Measurements from ENCODE around the gene HOXD4. TPM values are rescaled to one million over a fixed set of nuclear protein-coding genes. Genes with fewer than 3 reads are reported as not detected.

Gene HOXD4
- total RNA-seq, 1 experiment from 2014 or later, result 0.61 TPM

DNA sequence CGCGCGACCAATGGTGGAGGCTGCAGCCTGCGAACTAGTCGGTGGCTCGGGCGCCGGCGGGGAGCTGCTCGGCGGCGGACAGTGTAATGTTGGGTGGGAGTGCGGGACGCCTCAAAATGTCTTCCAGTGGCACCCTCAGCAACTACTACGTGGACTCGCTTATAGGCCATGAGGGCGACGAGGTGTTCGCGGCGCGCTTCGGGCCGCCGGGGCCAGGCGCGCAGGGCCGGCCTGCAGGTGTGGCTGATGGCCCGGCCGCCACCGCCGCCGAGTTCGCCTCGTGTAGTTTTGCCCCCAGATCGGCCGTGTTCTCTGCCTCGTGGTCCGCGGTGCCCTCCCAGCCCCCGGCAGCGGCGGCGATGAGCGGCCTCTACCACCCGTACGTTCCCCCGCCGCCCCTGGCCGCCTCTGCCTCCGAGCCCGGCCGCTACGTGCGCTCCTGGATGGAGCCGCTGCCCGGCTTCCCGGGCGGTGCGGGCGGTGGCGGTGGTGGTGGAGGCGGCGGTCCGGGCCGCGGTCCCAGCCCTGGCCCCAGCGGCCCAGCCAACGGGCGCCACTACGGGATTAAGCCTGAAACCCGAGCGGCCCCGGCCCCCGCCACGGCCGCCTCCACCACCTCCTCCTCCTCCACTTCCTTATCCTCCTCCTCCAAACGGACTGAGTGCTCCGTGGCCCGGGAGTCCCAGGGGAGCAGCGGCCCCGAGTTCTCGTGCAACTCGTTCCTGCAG is 28.5 kb upstream of the HOXD4 start, which contains the start of gene HOXD9:
Gene HOXD9 (plus strand): TSS at position 37 of the 728 bp plus-strand sequence. CDS start 50 bp downstream, at position 87.
- Histone ChIP-seq H3K9me3 (ENCODE audit: control insufficient read depth in 1 of 2, insufficient read depth in 1 of 2, low read depth in 1 of 2, low read length in 2 of 2) (no peaks in the 10 kb centered on the region), H3K9me2 (ENCODE audit: insufficient read depth) (no peaks in the 10 kb centered on the region), H3K9ac (ENCODE audit: low read length) (no peak within 1 kb of the TSS), H3K79me2 (ENCODE audit: insufficient read depth, low read length) (no peaks in the 10 kb centered on the region), H2AFZ (ENCODE audit: low read depth, low read length, poor library complexity, severe bottlenecking) (no peak within 1 kb of the TSS), H4K20me1 (ENCODE audit: insufficient read depth) (no peaks in the 10 kb centered on the region), H3K4me1 (ENCODE audit: control insufficient read depth in 1 of 2, insufficient read depth in 2 of 2, low read length in 2 of 2) (peaks cover 0 to 5% of the 10 kb centered on the region in 2 experiments; a peak in 1 of 4 replicates), H3K27me3 (ENCODE audit: insufficient read depth, low read length) (no peaks in the 10 kb centered on the region), H3K36me3 (ENCODE audit: control insufficient read depth in 1 of 2, insufficient read depth in 2 of 2, low read length in 2 of 2) (no peaks in the 10 kb centered on the region), H3K4me3 (replicated peaks in 1 of 2; ENCODE audit: low read depth in 1 of 2, low read length in 2 of 2) (no peak within 1 kb of the TSS), H3K27ac (ENCODE audit: low read depth, low read length) (no peak within 1 kb of the TSS), H3K4me2 (ENCODE audit: low read length) (no peak within 1 kb of the TSS)
- no TSS peak for BruUV-seq (replicated peaks)
- no peak for ATAC-seq
- ChIA-PET RAD21 (ENCODE audit: low non-redundant PET in 1 of 2, low total read pairs in 2 of 2, uncharacterized antibody in 2 of 2, unreplicated experiment in 2 of 2) (no interaction called here), POLR2A (no interaction called here), CTCF (no interaction called here)
- no peak for DNase-seq (ENCODE audit: low read depth, low spot score)
- intact Hi-C loops (cut with micrococcal nuclease), result no loop called here
- TF ChIP-seq SIN3A (IDR thresholded peaks at IDR 0.05; ENCODE audit: low read depth) (no peak), CBX3 (IDR thresholded peaks at IDR 0.05; ENCODE audit: low read depth) (no peak), ZNF274 (IDR thresholded peaks at IDR 0.05; ENCODE audit: low read depth, low read length) (no peak), CEBPB (IDR thresholded peaks at IDR 0.05; ENCODE audit: low read depth) (no peak), TCF7L2 (IDR thresholded peaks at IDR 0.05; ENCODE audit: borderline replicate concordance, extremely low read depth, insufficient read depth, insufficient read length) (no peak), YY1 (IDR thresholded peaks at IDR 0.05; ENCODE audit: extremely low read depth, insufficient replicate concordance, low read depth, low read length) (no peak), FOSL1 (IDR thresholded peaks at IDR 0.05; ENCODE audit: low read depth) (no peak), EGR1 (IDR thresholded peaks at IDR 0.05; ENCODE audit: low read depth) (no peak), EZH2phosphoT487 (IDR thresholded peaks at IDR 0.05; ENCODE audit: borderline replicate concordance) (no peak), EZH2 (IDR thresholded peaks at IDR 0.05) (no peak), SRF (IDR thresholded peaks at IDR 0.05; ENCODE audit: low read depth) (no peak), RAD21 (IDR thresholded peaks at IDR 0.05; ENCODE audit: low read depth) (no peak), ELF1 (IDR thresholded peaks at IDR 0.05; ENCODE audit: borderline replicate concordance, low read depth) (no peak), SP1 (IDR thresholded peaks at IDR 0.05; ENCODE audit: low read depth) (no peak), JUND (IDR thresholded peaks at IDR 0.05) (no peak)
- TF ChIP-seq, protein P1, sequence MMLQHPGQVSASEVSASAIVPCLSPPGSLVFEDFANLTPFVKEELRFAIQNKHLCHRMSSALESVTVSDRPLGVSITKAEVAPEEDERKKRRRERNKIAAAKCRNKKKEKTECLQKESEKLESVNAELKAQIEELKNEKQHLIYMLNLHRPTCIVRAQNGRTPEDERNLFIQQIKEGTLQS (IDR thresholded peaks at IDR 0.05), result no peak
- TF ChIP-seq, protein P2, sequence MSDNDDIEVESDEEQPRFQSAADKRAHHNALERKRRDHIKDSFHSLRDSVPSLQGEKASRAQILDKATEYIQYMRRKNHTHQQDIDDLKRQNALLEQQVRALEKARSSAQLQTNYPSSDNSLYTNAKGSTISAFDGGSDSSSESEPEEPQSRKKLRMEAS (IDR thresholded peaks at IDR 0.05), result no peak
- TF ChIP-seq, protein P3, sequence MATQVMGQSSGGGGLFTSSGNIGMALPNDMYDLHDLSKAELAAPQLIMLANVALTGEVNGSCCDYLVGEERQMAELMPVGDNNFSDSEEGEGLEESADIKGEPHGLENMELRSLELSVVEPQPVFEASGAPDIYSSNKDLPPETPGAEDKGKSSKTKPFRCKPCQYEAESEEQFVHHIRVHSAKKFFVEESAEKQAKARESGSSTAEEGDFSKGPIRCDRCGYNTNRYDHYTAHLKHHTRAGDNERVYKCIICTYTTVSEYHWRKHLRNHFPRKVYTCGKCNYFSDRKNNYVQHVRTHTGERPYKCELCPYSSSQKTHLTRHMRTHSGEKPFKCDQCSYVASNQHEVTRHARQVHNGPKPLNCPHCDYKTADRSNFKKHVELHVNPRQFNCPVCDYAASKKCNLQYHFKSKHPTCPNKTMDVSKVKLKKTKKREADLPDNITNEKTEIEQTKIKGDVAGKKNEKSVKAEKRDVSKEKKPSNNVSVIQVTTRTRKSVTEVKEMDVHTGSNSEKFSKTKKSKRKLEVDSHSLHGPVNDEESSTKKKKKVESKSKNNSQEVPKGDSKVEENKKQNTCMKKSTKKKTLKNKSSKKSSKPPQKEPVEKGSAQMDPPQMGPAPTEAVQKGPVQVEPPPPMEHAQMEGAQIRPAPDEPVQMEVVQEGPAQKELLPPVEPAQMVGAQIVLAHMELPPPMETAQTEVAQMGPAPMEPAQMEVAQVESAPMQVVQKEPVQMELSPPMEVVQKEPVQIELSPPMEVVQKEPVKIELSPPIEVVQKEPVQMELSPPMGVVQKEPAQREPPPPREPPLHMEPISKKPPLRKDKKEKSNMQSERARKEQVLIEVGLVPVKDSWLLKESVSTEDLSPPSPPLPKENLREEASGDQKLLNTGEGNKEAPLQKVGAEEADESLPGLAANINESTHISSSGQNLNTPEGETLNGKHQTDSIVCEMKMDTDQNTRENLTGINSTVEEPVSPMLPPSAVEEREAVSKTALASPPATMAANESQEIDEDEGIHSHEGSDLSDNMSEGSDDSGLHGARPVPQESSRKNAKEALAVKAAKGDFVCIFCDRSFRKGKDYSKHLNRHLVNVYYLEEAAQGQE (IDR thresholded peaks at IDR 0.05; ENCODE audit: low read depth), result no peak
- TF ChIP-seq, protein P4, sequence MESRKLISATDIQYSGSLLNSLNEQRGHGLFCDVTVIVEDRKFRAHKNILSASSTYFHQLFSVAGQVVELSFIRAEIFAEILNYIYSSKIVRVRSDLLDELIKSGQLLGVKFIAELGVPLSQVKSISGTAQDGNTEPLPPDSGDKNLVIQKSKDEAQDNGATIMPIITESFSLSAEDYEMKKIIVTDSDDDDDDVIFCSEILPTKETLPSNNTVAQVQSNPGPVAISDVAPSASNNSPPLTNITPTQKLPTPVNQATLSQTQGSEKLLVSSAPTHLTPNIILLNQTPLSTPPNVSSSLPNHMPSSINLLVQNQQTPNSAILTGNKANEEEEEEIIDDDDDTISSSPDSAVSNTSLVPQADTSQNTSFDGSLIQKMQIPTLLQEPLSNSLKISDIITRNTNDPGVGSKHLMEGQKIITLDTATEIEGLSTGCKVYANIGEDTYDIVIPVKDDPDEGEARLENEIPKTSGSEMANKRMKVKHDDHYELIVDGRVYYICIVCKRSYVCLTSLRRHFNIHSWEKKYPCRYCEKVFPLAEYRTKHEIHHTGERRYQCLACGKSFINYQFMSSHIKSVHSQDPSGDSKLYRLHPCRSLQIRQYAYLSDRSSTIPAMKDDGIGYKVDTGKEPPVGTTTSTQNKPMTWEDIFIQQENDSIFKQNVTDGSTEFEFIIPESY (IDR thresholded peaks at IDR 0.05; ENCODE audit: extremely low read depth, insufficient replicate concordance, low read length), result no peak
